HFFc6 (cell line): ENCODE measurements around the gene C17orf67. TPM values are rescaled to one million over a fixed set of nuclear protein-coding genes. Genes with fewer than 3 reads are reported as not detected.

Source experiments
- DNase-seq: peaks from one replicate; pipeline ENCODE4 v3.0.0-alpha.2; 2018
- H3K27ac Mint-ChIP-seq: 2 replicates; pipeline ENCODE4 v1.8.0; 2020; ENCODE audit warnings: mild to moderate bottlenecking, mixed read lengths
- H3K27me3 Mint-ChIP-seq: 2 replicates; pipeline ENCODE4 v1.8.0; 2021; ENCODE audit warnings: mild to moderate bottlenecking, moderate library complexity, mixed read lengths; ENCODE audit not compliant: insufficient read depth
- H3K36me3 Mint-ChIP-seq: 2 replicates; pipeline ENCODE4 v1.8.0; 2021; ENCODE audit warnings: low read depth, mixed read lengths
- H3K4me1 Mint-ChIP-seq: 2 replicates; pipeline ENCODE4 v1.8.0; 2020; ENCODE audit warnings: low read depth, mixed read lengths
- H3K4me3 Mint-ChIP-seq: 2 replicates; pipeline ENCODE4 v1.8.0; 2020; ENCODE audit warnings: mild to moderate bottlenecking, moderate library complexity, mixed read lengths
- H3K9me3 Mint-ChIP-seq: 2 replicates; pipeline ENCODE4 v1.8.0; 2020; ENCODE audit warnings: mild to moderate bottlenecking, mixed read lengths
- total RNA-seq, 6 experiments: library from RNA; stranded (reverse); fragmentation: NEBNext Ultra II Directional; extraction: Animal tissue kit (Norgen Biotek cat#: 25700); gene quantifications; 2 replicates in 1 of 6; 3 replicates in 5 of 6; pipeline ENCODE4 v1.2.3, GENCODE V29; 2021
- TF ChIP-seq, protein P1 (sequence below): fragments of 200-600 bp; sonication (generic); IDR thresholded peaks from 2 replicates; pipeline ENCODE4 v1.5.0; 2021; ENCODE audit warnings: antibody characterized with exemption, mild to moderate bottlenecking

The C17orf67 gene
- total RNA-seq, 6 experiments from 2014 or later = 1.5 to 2.3 (median 1.9) TPM

DNA sequence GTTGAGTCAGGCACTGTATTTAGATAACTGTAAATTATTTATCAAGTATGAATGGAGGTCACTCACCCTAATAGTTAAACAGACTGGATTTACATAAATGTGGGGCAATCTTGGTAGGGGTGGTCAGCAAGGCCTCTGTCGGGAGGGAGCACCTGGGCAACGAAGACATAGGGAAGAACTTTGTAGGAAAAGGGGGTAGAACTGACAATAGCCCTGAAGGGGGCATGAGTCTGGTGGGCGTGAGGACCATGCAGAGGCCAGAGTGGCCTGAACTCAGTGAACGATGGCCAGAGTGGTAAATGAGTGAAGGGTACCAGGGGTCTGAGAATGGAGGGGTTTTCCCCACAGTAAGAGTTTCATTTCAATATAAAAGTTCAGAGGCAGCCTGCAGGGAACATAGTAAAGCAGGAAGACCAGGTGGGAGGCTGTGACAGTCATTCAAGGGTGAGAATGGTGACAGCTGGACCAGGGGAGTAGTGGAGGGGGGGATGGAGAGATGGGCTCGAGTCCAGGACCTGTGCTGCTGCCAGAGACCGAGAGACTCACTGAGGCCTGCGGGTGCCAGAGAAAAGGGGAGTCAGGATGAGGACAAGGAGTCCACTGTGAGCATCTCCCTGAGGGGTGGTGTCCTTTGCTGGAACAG, 2.9 kb downstream of the C17orf67 start:
- no peaks in the 10 kb centered on the region; the same call in 1 of the 2 replicates for H3K27me3 Mint-ChIP-seq
- H3K36me3 Mint-ChIP-seq = peaks cover 14% of the 10 kb centered on the region; the same call in 1 of the 2 replicates
- no peaks in the 10 kb centered on the region for H3K9me3 Mint-ChIP-seq
- peaks cover 39% of the 10 kb centered on the region for H3K4me1 Mint-ChIP-seq
- H3K4me3 Mint-ChIP-seq = no peak overlapping the region
- H3K27ac Mint-ChIP-seq = no peak overlapping the region
- TF ChIP-seq, protein P1, sequence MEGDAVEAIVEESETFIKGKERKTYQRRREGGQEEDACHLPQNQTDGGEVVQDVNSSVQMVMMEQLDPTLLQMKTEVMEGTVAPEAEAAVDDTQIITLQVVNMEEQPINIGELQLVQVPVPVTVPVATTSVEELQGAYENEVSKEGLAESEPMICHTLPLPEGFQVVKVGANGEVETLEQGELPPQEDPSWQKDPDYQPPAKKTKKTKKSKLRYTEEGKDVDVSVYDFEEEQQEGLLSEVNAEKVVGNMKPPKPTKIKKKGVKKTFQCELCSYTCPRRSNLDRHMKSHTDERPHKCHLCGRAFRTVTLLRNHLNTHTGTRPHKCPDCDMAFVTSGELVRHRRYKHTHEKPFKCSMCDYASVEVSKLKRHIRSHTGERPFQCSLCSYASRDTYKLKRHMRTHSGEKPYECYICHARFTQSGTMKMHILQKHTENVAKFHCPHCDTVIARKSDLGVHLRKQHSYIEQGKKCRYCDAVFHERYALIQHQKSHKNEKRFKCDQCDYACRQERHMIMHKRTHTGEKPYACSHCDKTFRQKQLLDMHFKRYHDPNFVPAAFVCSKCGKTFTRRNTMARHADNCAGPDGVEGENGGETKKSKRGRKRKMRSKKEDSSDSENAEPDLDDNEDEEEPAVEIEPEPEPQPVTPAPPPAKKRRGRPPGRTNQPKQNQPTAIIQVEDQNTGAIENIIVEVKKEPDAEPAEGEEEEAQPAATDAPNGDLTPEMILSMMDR = no peak
- DNase-seq = no peak

DNA sequence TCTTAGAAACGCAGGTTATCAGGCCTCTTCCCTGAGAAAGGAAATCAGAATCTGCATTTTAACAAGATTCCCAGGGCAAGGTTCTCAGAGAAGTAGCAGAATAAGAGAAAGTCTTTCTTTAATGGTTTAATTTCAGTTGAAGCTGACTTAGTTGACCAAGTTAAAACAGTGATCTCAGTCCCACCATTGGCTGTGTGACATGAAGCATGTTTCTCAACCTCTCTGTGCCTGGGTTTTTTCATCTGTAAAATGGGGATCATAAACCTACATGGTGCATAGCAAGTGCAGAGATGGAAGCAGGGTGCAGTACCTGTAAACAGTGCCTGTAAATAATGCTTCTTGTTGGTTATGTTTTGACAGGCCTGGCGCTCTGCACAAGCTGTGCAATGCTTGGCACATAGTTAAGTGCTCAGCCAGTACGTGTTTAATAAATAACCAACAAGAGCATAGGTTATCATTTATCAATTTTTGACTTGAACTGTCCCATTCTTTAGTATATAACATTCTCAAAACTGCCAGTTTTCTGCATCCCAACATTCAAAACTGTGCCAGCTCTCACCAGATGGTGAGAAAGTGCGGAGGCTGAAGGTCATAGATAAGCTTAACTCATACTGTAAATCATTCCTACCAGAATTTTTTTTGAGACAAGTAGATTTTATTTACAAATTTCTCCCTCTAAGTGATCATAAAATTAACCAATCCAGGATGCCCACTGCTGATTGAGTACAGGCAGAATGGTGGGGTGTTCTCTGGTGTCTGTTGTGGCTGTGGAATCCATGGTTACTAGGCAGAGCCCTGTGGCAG, 6.9 kb downstream of the C17orf67 start:
- Mint-ChIP-seq H3K27me3 (no peaks in the 10 kb centered on the region), H3K4me3 (no peak overlapping the region), H3K27ac (no peak overlapping the region), H3K36me3 (peaks cover 9% of the 10 kb centered on the region), H3K4me1 (peaks cover 14% of the 10 kb centered on the region), H3K9me3 (no peaks in the 10 kb centered on the region)
- TF ChIP-seq, protein P1 = no peak
- DNase-seq = no peak

DNA sequence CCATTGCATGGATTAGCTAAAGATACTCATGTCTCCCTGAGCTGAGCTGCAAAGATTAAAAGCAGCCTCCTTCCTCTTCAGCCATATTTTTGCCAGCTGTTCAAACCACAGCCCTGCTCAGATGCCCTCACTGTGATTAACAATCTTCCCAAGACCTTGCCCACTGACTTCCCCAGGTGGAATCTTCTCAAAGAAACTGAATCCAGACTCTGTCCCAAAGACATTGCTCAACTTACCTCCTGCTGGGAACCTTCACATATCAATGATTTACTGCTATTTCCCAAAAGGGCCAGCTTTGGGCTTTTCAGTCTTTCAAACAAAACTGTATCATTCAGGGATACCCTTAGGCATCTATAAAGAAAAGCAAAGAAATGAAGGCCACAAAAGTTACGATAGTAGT, 9.2 kb downstream of the C17orf67 start:
- no peak overlapping the region for H3K4me3 Mint-ChIP-seq
- DNase-seq = no peak
- TF ChIP-seq, protein P1 = no peak
- peaks cover 5% of the 10 kb centered on the region for H3K4me1 Mint-ChIP-seq
- no peaks in the 10 kb centered on the region for H3K9me3 Mint-ChIP-seq
- no peaks in the 10 kb centered on the region; the same call in 1 of the 2 replicates for H3K36me3 Mint-ChIP-seq
- no peak overlapping the region; the same call in 1 of the 2 replicates for H3K27ac Mint-ChIP-seq
- no peaks in the 10 kb centered on the region; the same call in 1 of the 2 replicates for H3K27me3 Mint-ChIP-seq

DNA sequence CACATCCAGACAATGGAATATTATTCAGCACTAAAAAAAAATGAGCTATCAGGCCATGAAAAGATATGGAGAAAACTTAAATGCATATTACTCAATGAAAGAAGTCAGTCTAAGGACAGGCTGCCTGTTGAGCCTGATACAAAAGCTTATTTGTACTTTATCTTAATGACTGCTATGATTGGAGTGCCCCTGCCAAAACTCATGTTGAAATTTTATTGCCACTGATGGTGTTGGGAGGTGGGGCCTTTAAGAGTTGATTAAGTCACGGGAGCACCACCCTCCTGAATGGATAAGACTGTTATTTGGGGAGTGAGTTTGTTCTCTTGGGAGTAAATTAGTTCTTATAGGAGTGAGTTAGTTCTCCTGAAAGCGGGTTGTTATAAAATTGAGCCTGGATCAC, 9.9 kb downstream of the C17orf67 start:
- H3K4me1 Mint-ChIP-seq = peaks cover 7% of the 10 kb centered on the region
- H3K4me3 Mint-ChIP-seq = no peak overlapping the region
- no peaks in the 10 kb centered on the region; the same call in 1 of the 2 replicates for H3K36me3 Mint-ChIP-seq
- no peaks in the 10 kb centered on the region for H3K9me3 Mint-ChIP-seq
- no peak for DNase-seq
- no peak overlapping the region for H3K27ac Mint-ChIP-seq
- H3K27me3 Mint-ChIP-seq = peaks cover 3% of the 10 kb centered on the region; the same call in 1 of the 2 replicates
- TF ChIP-seq, protein P1 = no peak

- H3K36me3 Mint-ChIP-seq = no peaks in the 10 kb centered on the region; the same call in 1 of the 2 replicates
- no peak overlapping the region for H3K27ac Mint-ChIP-seq
- H3K4me1 Mint-ChIP-seq = peaks cover 7% of the 10 kb centered on the region
- H3K27me3 Mint-ChIP-seq = peaks cover 3% of the 10 kb centered on the region; the same call in 1 of the 2 replicates
- no peak overlapping the region for H3K4me3 Mint-ChIP-seq
- TF ChIP-seq, protein P1 = no peak
- H3K9me3 Mint-ChIP-seq = no peaks in the 10 kb centered on the region
- DNase-seq = no peak
Observed at GRCh38 chr17:56822725-56823124, 11.0 kb downstream of the C17orf67 start.
